ENCODE results near the gene DNAJC5G.

DNAJC5G gene
- total RNA-seq: 0 reads per million in 2 experiments

- DNase-seq (ENCODE audit: low read depth): no peak
These were observed at the start of gene DNAJC5G for GRCh38 chr2:27275211-27276150. Gene DNAJC5G, plus strand, starts transcription at chr2:27275433. Its CDS starts 1,296 bp downstream, at chr2:27276729.

- no peak for DNase-seq (ENCODE audit: low read depth)
These were observed 49.7 kb upstream of the DNAJC5G start for GRCh38 chr2:27225526-27225925.

GRCh38 chr2:27227501-27227900 is 47.7 kb upstream of the DNAJC5G start:
- no peak for DNase-seq (ENCODE audit: low read depth)

GRCh38 chr2:27231921-27232320 is 43.3 kb upstream of the DNAJC5G start:
- no peak for DNase-seq (ENCODE audit: low read depth)

GRCh38 chr2:27233341-27233740 is 41.9 kb upstream of the DNAJC5G start:
- DNase-seq (ENCODE audit: low read depth): no peak

GRCh38 chr2:27236136-27236535 is 39.1 kb upstream of the DNAJC5G start:
- DNase-seq (ENCODE audit: low read depth): no peak

GRCh38 chr2:27236626-27237025 is 38.6 kb upstream of the DNAJC5G start:
- no peak for DNase-seq (ENCODE audit: low read depth)

- DNase-seq (ENCODE audit: low read depth): no peak
These were observed 37.8 kb upstream of the DNAJC5G start for GRCh38 chr2:27237341-27237945.

GRCh38 chr2:27238976-27239375 is 36.3 kb upstream of the DNAJC5G start:
- no peak for DNase-seq (ENCODE audit: low read depth)

GRCh38 chr2:27240406-27240805 is 34.8 kb upstream of the DNAJC5G start:
- DNase-seq (ENCODE audit: low read depth): no peak

GRCh38 chr2:27241761-27242613 is 33.2 kb upstream of the DNAJC5G start:
- DNase-seq (ENCODE audit: low read depth): no peak

- DNase-seq (ENCODE audit: low read depth): no peak
These were observed 32.6 kb upstream of the DNAJC5G start for GRCh38 chr2:27242614-27242951.

GRCh38 chr2:27243391-27244130 is 31.7 kb upstream of the DNAJC5G start:
- DNase-seq (ENCODE audit: low read depth): no peak

GRCh38 chr2:27245116-27245515 is 30.1 kb upstream of the DNAJC5G start:
- DNase-seq (ENCODE audit: low read depth): no peak

GRCh38 chr2:27245626-27246025 is 29.6 kb upstream of the DNAJC5G start:
- DNase-seq (ENCODE audit: low read depth): no peak

GRCh38 chr2:27247893-27248292 is 27.3 kb upstream of the DNAJC5G start:
- DNase-seq (ENCODE audit: low read depth): no peak

- DNase-seq (ENCODE audit: low read depth): no peak
These were observed 25.9 kb upstream of the DNAJC5G start for GRCh38 chr2:27249159-27249890.

- peak; percentile 25 for DNase-seq (ENCODE audit: low read depth)
These were observed 25.2 kb upstream of the DNAJC5G start for GRCh38 chr2:27249891-27250651.

- no peak for DNase-seq (ENCODE audit: low read depth)
These were observed 24.4 kb upstream of the DNAJC5G start for GRCh38 chr2:27250652-27251379.

- no peak for DNase-seq (ENCODE audit: low read depth)
These were observed 23.5 kb upstream of the DNAJC5G start for GRCh38 chr2:27251766-27252165.

All from T follicular helper cell (primary cell).